A549 (cell line): ENCODE data around the gene EVC2. TPM values are rescaled to one million over a fixed set of nuclear protein-coding genes. Genes with fewer than 3 reads are reported as not detected.
"Not testable (repeated sequence)": the region's sequence is repeated elsewhere in the genome, so short reads cannot be mapped to it uniquely, and the experiment has no call there.

Experiments used
- ATAC-seq, 2 experiments: fragments of 200-7000 bp in 1 of 2; fragments of >200 bp in 1 of 2; cut with Nextera tagmentation in 1 of 2; cut with Tn5 transposase in 1 of 2; 3 replicates each; pipeline versions ENCODE4 v1.8.0 to v1.9.1; 2018 to 2020; ENCODE audit warnings: mild to moderate bottlenecking in 1 of 2, moderate library complexity in 1 of 2
- CTCF ChIA-PET: fragments of 300-600 bp; sonication (Branson Sonifier 250); formaldehyde crosslinking; extraction: SDS; loops from one replicate; lab custom pipeline; 2021; ENCODE audit warnings: antibody characterized with exemption, inconsistent platforms; lab: Yijun Ruan, JAX
- POLR2A ChIA-PET: fragments of 350-600 bp; formaldehyde crosslinking; extraction: SDS; loops from one replicate; lab custom pipeline; 2021; ENCODE audit warnings: antibody characterized with exemption, inconsistent platforms; lab: Yijun Ruan, JAX
- DNase-seq, 2 experiments: peaks; one replicate each; pipeline versions ENCODE4 v3.0.0 to v3.0.0-alpha.2; 2011 to 2016; ENCODE audit warnings: low read depth in 1 of 2, low spot score in 1 of 2
- FAIRE-seq: peaks from 2 replicates; lab custom pipeline; 2011; peaks lifted over from hg19 to GRCh38; lab: Jason Lieb, UNC
- H3K27ac ChIP-seq, 2 experiments: fragments of >200 bp; sonication (Bioruptor Twin); formaldehyde crosslinking; 3 replicates each; pipeline ENCODE4 v1.5.1; 2016 to 2017
- H3K4me1 ChIP-seq: fragments of >200 bp; sonication (Bioruptor Twin); formaldehyde crosslinking; 3 replicates; pipeline ENCODE4 v1.6.1; 2016
- H3K4me2 ChIP-seq: fragments of >200 bp; sonication (Bioruptor Twin); formaldehyde crosslinking; 3 replicates; pipeline ENCODE4 v1.6.1; 2016
- H3K4me3 ChIP-seq: fragments of >200 bp; sonication (Bioruptor Twin); formaldehyde crosslinking; 3 replicates; pipeline ENCODE4 v1.5.1; 2016
- H3K9me3 ChIP-seq: fragments of >200 bp; sonication (Bioruptor Twin); formaldehyde crosslinking; 3 replicates; pipeline ENCODE4 v1.6.1; 2016
- BHLHE40 ChIP-seq: IDR thresholded peaks from 2 replicates; pipeline ENCODE4 v1.6.1; 2012; ENCODE audit warnings: low read depth, low read length, inconsistent platforms
- CBX2 ChIP-seq: fragments of 200-600 bp; sonication (generic); IDR thresholded peaks from 2 replicates; pipeline ENCODE4 v1.6.1; 2016; ENCODE audit warnings: low read depth, mild to moderate bottlenecking, borderline replicate concordance
- EHMT2 ChIP-seq: fragments of 200-600 bp; sonication (generic); IDR thresholded peaks from 2 replicates; pipeline ENCODE4 v1.6.1; 2016; ENCODE audit warnings: antibody characterized with exemption, low read depth, mild to moderate bottlenecking, moderate library complexity
- ESRRA ChIP-seq: fragments of 150-350 bp; IDR thresholded peaks from 2 replicates; pipeline ENCODE4 v1.6.1; 2014; ENCODE audit warnings: mild to moderate bottlenecking, low read length, borderline replicate concordance
- FOSB ChIP-seq: fragments of 250-450 bp; sonication (Bioruptor Pico); IDR thresholded peaks from 2 replicates; pipeline ENCODE4 v1.5.0; 2020; ENCODE audit warnings: mild to moderate bottlenecking, moderate library complexity
- FOSL2 ChIP-seq, 2 experiments: fragments of 450-650 bp in 1 of 2; fragments of >200 bp in 1 of 2; sonication (Bioruptor Twin) in 1 of 2; formaldehyde crosslinking; IDR thresholded peaks; 2 replicates each; pipeline versions ENCODE4 v1.5.0 to v1.6.1; 2016 to 2020; ENCODE audit warnings: mild to moderate bottlenecking in 1 of 2, moderate library complexity in 1 of 2
- FOXS1 ChIP-seq: fragments of 250-450 bp; sonication (Bioruptor Pico); IDR thresholded peaks from 2 replicates; pipeline ENCODE4 v1.5.0; 2020; ENCODE audit warnings: mild to moderate bottlenecking, moderate library complexity
- GATA3 ChIP-seq: IDR thresholded peaks from 2 replicates; pipeline ENCODE4 v1.6.1; 2012; ENCODE audit warnings: borderline replicate concordance
- HDAC2 ChIP-seq: fragments of 200-600 bp; sonication (generic); IDR thresholded peaks from 2 replicates; pipeline ENCODE4 v1.6.1; 2016
- HOXA7 ChIP-seq: fragments of 250-450 bp; sonication (Bioruptor Pico); IDR thresholded peaks from 2 replicates; pipeline ENCODE4 v1.5.0; 2020; ENCODE audit warnings: mild to moderate bottlenecking, moderate library complexity
- HOXB5 ChIP-seq: fragments of 250-450 bp; sonication (Bioruptor Pico); IDR thresholded peaks from 2 replicates; pipeline ENCODE4 v1.5.0; 2020; ENCODE audit warnings: mild to moderate bottlenecking, moderate library complexity
- JUN ChIP-seq, 2 experiments: fragments of >200 bp; sonication (Bioruptor Twin); formaldehyde crosslinking; IDR thresholded peaks; 2 replicates in 1 of 2; 3 replicates in 1 of 2; pipeline ENCODE4 v1.6.1; 2016 to 2017
- KDM1A ChIP-seq: fragments of 200-600 bp; sonication (generic); IDR thresholded peaks from 2 replicates; pipeline ENCODE4 v1.6.1; 2016; ENCODE audit warnings: low read depth, mild to moderate bottlenecking
- MAFK ChIP-seq: fragments of 450-650 bp; IDR thresholded peaks from 2 replicates; pipeline ENCODE4 v1.6.1; 2014; ENCODE audit not compliant: partially characterized antibody
- NR3C1 ChIP-seq: fragments of >200 bp; sonication (Bioruptor Twin); formaldehyde crosslinking; IDR thresholded peaks from 3 replicates; pipeline ENCODE4 v1.6.1; 2017
- PBX3 ChIP-seq: IDR thresholded peaks from 2 replicates; pipeline ENCODE4 v1.6.1; 2012
- POLR2A ChIP-seq: IDR thresholded peaks from 2 replicates; pipeline ENCODE4 v1.6.1; 2012; ENCODE audit warnings: mild to moderate bottlenecking, low read length
- RARB ChIP-seq: fragments of 250-450 bp; sonication (Bioruptor Pico); IDR thresholded peaks from 2 replicates; pipeline ENCODE4 v1.8.0; 2021; ENCODE audit warnings: mild to moderate bottlenecking, moderate library complexity
- RCOR1 ChIP-seq: fragments of 150-350 bp; IDR thresholded peaks from 2 replicates; pipeline ENCODE4 v1.6.1; 2014; ENCODE audit warnings: antibody characterized with exemption, low read length, low read depth
- RNF2 ChIP-seq: fragments of 200-600 bp; sonication (generic); IDR thresholded peaks from 2 replicates; pipeline ENCODE4 v1.6.1; 2016; ENCODE audit warnings: low read depth, mild to moderate bottlenecking, antibody characterized with exemption, moderate library complexity, borderline replicate concordance
- USF2 ChIP-seq: fragments of 450-650 bp; IDR thresholded peaks from 2 replicates; pipeline ENCODE4 v1.6.1; 2014; ENCODE audit warnings: antibody characterized with exemption
- ZFP36 ChIP-seq: fragments of 450-650 bp; IDR thresholded peaks from 2 replicates; pipeline ENCODE4 v1.6.1; 2014; ENCODE audit warnings: borderline replicate concordance; ENCODE audit not compliant: partially characterized antibody
- ZSCAN20 ChIP-seq: fragments of 250-450 bp; sonication (Bioruptor Pico); IDR thresholded peaks from 2 replicates; pipeline ENCODE4 v1.8.0; 2022; ENCODE audit warnings: mild to moderate bottlenecking, moderate library complexity
- WGBS: methylation state at CpG from one replicate; pipeline ENCODE4 v1.1.6; 2017; ENCODE audit errors: missing lambda C conversion rate; 5-methylcytosine and 5-hydroxymethylcytosine counted together
- polyA plus RNA-seq, 4 experiments: library from polyadenylated mRNA; depleted of rRNA in 3 of 4; stranded (reverse); fragments of >200 nt; fragmentation: RNase III in 1 of 4; extraction: RNeasy Plus Mini Kit Qiagen cat#74134 plus additional on column Dnase treatment in 1 of 4; gene quantifications; 2 replicates in 3 of 4; 3 replicates in 1 of 4; pipeline ENCODE4 v1.2.3, GENCODE V29; 2011 to 2017
- TF ChIP-seq, protein P1 (sequence below): fragments of >200 bp; sonication (Bioruptor Twin); formaldehyde crosslinking; IDR thresholded peaks from 3 replicates; pipeline ENCODE4 v1.6.1; 2016
- TF ChIP-seq, protein P2 (sequence below): fragments of >200 bp; sonication (Bioruptor Twin); formaldehyde crosslinking; IDR thresholded peaks from 2 replicates; pipeline ENCODE4 v1.6.1; 2016
- TF ChIP-seq, protein P3 (sequence below): fragments of 250-450 bp; sonication (Bioruptor Pico); IDR thresholded peaks from 2 replicates; pipeline ENCODE4 v1.5.0; 2021; ENCODE audit warnings: mild to moderate bottlenecking, moderate library complexity, borderline replicate concordance
- TF ChIP-seq, protein P4 (sequence below): IDR thresholded peaks from 2 replicates; pipeline ENCODE4 v1.6.1; 2012

EVC2 gene
- polyA plus RNA-seq, 2 of the 4 experiments (the other 2 are of a cell fraction): 0.96 to 1.5 TPM

GRCh38 chr4:5730436-5730835 lies 22.1 kb upstream of the EVC2 start:
- H3K4me3 ChIP-seq: no peak overlapping the region
- no peak overlapping the region for H3K27ac ChIP-seq
- ATAC-seq (no peak), FAIRE-seq (no peak), DNase-seq (no peak)
- ChIA-PET CTCF (no interaction called here), POLR2A (no interaction called here)
- no peak overlapping the region for H3K4me2 ChIP-seq
- H3K4me1 ChIP-seq: no peaks in the 10 kb centered on the region
- WGBS: 89% methylated on average over 5 of the region's 10 CpGs
- H3K9me3 ChIP-seq: no peaks in the 10 kb centered on the region
- TF ChIP-seq, protein P1, sequence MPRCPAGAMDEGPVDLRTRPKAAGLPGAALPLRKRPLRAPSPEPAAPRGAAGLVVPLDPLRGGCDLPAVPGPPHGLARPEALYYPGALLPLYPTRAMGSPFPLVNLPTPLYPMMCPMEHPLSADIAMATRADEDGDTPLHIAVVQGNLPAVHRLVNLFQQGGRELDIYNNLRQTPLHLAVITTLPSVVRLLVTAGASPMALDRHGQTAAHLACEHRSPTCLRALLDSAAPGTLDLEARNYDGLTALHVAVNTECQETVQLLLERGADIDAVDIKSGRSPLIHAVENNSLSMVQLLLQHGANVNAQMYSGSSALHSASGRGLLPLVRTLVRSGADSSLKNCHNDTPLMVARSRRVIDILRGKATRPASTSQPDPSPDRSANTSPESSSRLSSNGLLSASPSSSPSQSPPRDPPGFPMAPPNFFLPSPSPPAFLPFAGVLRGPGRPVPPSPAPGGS: no peak
- TF ChIP-seq, protein P2, sequence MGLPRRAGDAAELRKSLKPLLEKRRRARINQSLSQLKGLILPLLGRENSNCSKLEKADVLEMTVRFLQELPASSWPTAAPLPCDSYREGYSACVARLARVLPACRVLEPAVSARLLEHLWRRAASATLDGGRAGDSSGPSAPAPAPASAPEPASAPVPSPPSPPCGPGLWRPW: no peak
- TF ChIP-seq ZSCAN20 (CRISPR knock-in tag) (no peak), JUN (IDR thresholded peaks at IDR 0.05) (no peak), RNF2 (no peak), RCOR1 (no peak), KDM1A (no peak), NR3C1 (no peak), BHLHE40 (no peak), MAFK (no peak), POLR2A (no peak), CBX2 (no peak), PBX3 (no peak), HOXB5 (CRISPR knock-in tag) (no peak), HOXA7 (CRISPR knock-in tag) (no peak), HDAC2 (no peak), FOSB (CRISPR knock-in tag) (no peak), EHMT2 (no peak)
- TF ChIP-seq, protein P3, sequence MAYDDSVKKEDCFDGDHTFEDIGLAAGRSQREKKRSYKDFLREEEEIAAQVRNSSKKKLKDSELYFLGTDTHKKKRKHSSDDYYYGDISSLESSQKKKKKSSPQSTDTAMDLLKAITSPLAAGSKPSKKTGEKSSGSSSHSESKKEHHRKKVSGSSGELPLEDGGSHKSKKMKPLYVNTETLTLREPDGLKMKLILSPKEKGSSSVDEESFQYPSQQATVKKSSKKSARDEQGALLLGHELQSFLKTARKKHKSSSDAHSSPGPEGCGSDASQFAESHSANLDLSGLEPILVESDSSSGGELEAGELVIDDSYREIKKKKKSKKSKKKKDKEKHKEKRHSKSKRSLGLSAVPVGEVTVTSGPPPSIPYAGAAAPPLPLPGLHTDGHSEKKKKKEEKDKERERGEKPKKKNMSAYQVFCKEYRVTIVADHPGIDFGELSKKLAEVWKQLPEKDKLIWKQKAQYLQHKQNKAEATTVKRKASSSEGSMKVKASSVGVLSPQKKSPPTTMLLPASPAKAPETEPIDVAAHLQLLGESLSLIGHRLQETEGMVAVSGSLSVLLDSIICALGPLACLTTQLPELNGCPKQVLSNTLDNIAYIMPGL: no peak
- TF ChIP-seq, protein P4, sequence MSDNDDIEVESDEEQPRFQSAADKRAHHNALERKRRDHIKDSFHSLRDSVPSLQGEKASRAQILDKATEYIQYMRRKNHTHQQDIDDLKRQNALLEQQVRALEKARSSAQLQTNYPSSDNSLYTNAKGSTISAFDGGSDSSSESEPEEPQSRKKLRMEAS: no peak

DNA sequence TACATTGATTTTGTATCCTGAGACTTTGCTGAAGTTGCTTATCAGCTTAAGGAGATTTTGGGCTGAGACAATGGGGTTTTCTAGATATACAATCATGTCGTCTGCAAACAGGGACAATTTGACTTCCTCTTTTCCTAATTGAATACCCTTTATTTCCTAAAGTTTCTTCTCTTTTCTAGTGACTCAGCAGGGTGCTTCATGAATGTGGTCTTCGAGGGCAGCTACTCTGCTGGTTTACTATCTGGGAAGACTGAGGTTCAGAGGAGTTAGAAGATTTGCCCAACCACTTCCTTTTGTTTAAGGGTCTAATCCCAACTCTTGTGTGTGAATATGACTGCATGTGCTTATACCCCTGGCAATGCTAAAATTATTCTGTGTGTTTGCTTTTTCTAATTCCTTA lies 20.1 kb upstream of the EVC2 start:
- 79% methylated on average over 2 of the region's 2 CpGs for WGBS

DNA sequence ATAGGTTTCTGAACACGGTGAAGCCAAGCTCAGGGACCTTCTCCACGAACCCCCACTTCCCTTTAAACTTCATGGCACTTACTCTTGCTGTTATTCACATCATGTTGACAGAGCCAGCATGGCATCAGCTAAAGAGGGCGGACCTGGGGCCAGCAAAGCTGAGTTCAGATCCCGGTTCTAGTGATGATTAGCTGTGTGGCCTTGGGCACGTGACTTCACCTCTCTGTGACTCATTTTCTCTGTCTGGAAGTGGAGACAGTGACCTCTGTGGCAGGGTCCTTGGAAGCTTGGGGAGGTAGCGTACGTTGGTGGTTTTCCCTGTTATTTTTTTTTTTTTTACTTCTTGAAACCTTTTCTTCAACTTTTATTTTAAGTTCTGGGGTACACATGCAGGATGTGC lies 16.0 kb upstream of the EVC2 start:
- Histone ChIP-seq H3K4me3 (no peak overlapping the region), H3K9me3 (no peaks in the 10 kb centered on the region)
- ATAC-seq: peak in 1 of 2 experiments; percentile 42; a peak in 2 of 6 replicates
- TF ChIP-seq ZFP36 (no peak), FOXS1 (CRISPR knock-in tag) (no peak), GATA3 (peak; percentile 18; the same call in 1 of the 2 replicates), RARB (no peak), ESRRA (no peak), HDAC2 (no peak), USF2 (peak; percentile 66), POLR2A (no peak), FOSL2 (IDR thresholded peaks at IDR 0.05) (peak; percentile 7; the same call in 1 of the 2 replicates), FOSL2 (CRISPR knock-in tag; IDR thresholded peaks at IDR 0.05) (no peak)
- TF ChIP-seq, all 56 proteins: peak for 3
- DNase-seq: peak in 1 of 2 experiments; percentile 41
- Histone ChIP-seq H3K27ac (peak overlapping the region; percentile 59 to 83; a peak in 5 of 6 replicates), H3K4me1 (peaks cover 47% of the 10 kb centered on the region), H3K4me2 (peak overlapping the region; percentile 47; the same call in 1 of the 3 replicates)
- CTCF ChIA-PET: no interaction called here
- POLR2A ChIA-PET: no interaction called here
- FAIRE-seq: no peak
- WGBS: 49% methylated on average over 7 of the region's 7 CpGs

More for the DNA sequence above, 20.1 kb upstream of the EVC2 start:
- CTCF ChIA-PET, ATAC-seq, DNase-seq, H3K9me3 ChIP-seq, H3K27ac ChIP-seq, H3K4me2 ChIP-seq, POLR2A ChIA-PET, FAIRE-seq, H3K4me3 ChIP-seq: not testable (repeated sequence)
- peaks cover 13% of the 10 kb centered on the region for H3K4me1 ChIP-seq
